SU-DHL-6 (cell line): ENCODE data around the gene RHCG.

Experiments used
- H2AFZ ChIP-seq: fragments of 200-600 bp; sonication (generic); 2 replicates; pipeline ENCODE4 v1.6.1; 2014; ENCODE audit warnings: low read depth, mild to moderate bottlenecking, moderate library complexity, mixed read lengths, antibody characterized with exemption, low read length; ENCODE audit not compliant: severe bottlenecking
- H3F3A ChIP-seq: fragments of 200-600 bp; shearing (Covaris generic); 2 replicates; pipeline ENCODE4 v1.6.0; 2016; ENCODE audit warnings: antibody characterized with exemption, mild to moderate bottlenecking; ENCODE audit not compliant: insufficient read depth
- H3K27ac ChIP-seq: fragments of 200-600 bp; sonication (generic); 2 replicates; pipeline ENCODE4 v1.5.1; 2016; ENCODE audit warnings: low read depth, mild to moderate bottlenecking, low read length, moderate library complexity, mixed read lengths
- H3K27me3 ChIP-seq: fragments of 200-600 bp; sonication (generic), shearing (Covaris generic); 2 replicates; pipeline ENCODE4 v1.6.0; 2014; ENCODE audit warnings: mild to moderate bottlenecking, low read length
- H3K36me3 ChIP-seq: fragments of 200-600 bp; sonication (generic); 2 replicates; pipeline ENCODE4 v1.6.1; 2014; ENCODE audit warnings: mild to moderate bottlenecking, low read length, mixed read lengths
- H3K4me2 ChIP-seq: fragments of 300-600, 200-600 bp; shearing (Covaris generic), sonication (generic); 2 replicates; pipeline ENCODE4 v1.6.0; 2014; ENCODE audit warnings: low read length, low read depth, mild to moderate bottlenecking; ENCODE audit not compliant: poor library complexity, severe bottlenecking
- H3K4me3 ChIP-seq: fragments of 200-600 bp; sonication (generic); 2 replicates; pipeline ENCODE4 v1.5.1; 2014; ENCODE audit warnings: antibody characterized with exemption, low read length, mild to moderate bottlenecking, mixed read lengths; ENCODE audit not compliant: insufficient read depth, poor library complexity, severe bottlenecking
- H3K79me2 ChIP-seq: fragments of 200-600 bp; sonication (generic); 2 replicates; pipeline ENCODE4 v1.6.1; 2014; ENCODE audit warnings: mild to moderate bottlenecking, low read length, moderate library complexity; ENCODE audit not compliant: insufficient read depth
- H3K9ac ChIP-seq: fragments of 200-600 bp; sonication (generic); 2 replicates; pipeline ENCODE4 v1.7.0; 2014; ENCODE audit warnings: mild to moderate bottlenecking, low read length
- H3K9me2 ChIP-seq: fragments of 200-600 bp; sonication (generic); replicated peaks from 2 replicates; pipeline ENCODE4 v1.6.1; 2014; ENCODE audit warnings: low read length; ENCODE audit not compliant: insufficient read depth
- H3K9me3 ChIP-seq: fragments of 200-600 bp; sonication (generic); 2 replicates; pipeline ENCODE4 v1.6.1; 2014; ENCODE audit warnings: low read length, mixed read lengths; ENCODE audit not compliant: insufficient read depth
- H4K20me1 ChIP-seq: fragments of 200-600 bp; sonication (generic); 2 replicates; pipeline ENCODE4 v1.6.1; 2014; ENCODE audit warnings: low read depth, mild to moderate bottlenecking, antibody characterized with exemption, low read length, moderate library complexity, mixed read lengths
- EZH2phosphoT487 ChIP-seq: fragments of 200-600 bp; sonication (generic), shearing (Covaris generic); conservative IDR thresholded peaks from 2 replicates; pipeline ENCODE4 v1.6.1; 2018; ENCODE audit warnings: mild to moderate bottlenecking, antibody characterized with exemption, low read length, moderate library complexity, mixed read lengths
- TF ChIP-seq, protein P1 (sequence below): fragments of 200-600 bp; sonication (generic); IDR thresholded peaks from one replicate; pipeline ENCODE4 v1.5.1; 2017; ENCODE audit warnings: antibody characterized with exemption, mild to moderate bottlenecking, low read length, moderate library complexity; ENCODE audit not compliant: insufficient read depth, poor library complexity, severe bottlenecking

The RHCG gene

DNA sequence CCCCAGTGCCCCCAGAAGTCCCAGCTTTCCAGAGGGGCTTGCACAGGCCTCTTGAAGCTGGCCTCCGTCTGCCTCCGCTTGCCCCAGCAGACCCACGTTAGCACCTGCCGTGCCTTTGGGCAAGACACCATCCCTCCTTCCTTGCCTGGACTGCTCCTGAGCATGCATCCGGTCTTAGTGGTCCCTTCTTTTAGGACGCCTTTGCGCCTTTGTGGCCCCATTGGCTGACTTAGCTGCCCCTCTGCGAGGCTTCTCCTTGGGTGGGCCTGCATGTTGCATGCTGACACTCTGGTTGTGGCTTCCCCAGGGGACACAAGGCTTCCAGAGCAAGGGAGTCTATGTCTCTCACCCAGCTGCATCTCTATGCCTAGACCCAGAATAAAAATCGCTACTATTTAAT lies 56.6 kb downstream of the RHCG start:
- Histone ChIP-seq H3K79me2 (no peaks in the 10 kb centered on the region), H3F3A (no peaks in the 10 kb centered on the region), H3K9me2 (no peaks in the 10 kb centered on the region), H4K20me1 (no peaks in the 10 kb centered on the region), H3K4me3 (no peak overlapping the region), H3K27ac (no peak overlapping the region), H3K36me3 (no peaks in the 10 kb centered on the region), H3K27me3 (no peaks in the 10 kb centered on the region), H3K9me3 (no peaks in the 10 kb centered on the region), H2AFZ (no peak overlapping the region), H3K9ac (no peak overlapping the region), H3K4me2 (no peak overlapping the region)
- no peak for TF ChIP-seq EZH2phosphoT487
- TF ChIP-seq, protein P1, sequence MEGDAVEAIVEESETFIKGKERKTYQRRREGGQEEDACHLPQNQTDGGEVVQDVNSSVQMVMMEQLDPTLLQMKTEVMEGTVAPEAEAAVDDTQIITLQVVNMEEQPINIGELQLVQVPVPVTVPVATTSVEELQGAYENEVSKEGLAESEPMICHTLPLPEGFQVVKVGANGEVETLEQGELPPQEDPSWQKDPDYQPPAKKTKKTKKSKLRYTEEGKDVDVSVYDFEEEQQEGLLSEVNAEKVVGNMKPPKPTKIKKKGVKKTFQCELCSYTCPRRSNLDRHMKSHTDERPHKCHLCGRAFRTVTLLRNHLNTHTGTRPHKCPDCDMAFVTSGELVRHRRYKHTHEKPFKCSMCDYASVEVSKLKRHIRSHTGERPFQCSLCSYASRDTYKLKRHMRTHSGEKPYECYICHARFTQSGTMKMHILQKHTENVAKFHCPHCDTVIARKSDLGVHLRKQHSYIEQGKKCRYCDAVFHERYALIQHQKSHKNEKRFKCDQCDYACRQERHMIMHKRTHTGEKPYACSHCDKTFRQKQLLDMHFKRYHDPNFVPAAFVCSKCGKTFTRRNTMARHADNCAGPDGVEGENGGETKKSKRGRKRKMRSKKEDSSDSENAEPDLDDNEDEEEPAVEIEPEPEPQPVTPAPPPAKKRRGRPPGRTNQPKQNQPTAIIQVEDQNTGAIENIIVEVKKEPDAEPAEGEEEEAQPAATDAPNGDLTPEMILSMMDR: no peak

DNA sequence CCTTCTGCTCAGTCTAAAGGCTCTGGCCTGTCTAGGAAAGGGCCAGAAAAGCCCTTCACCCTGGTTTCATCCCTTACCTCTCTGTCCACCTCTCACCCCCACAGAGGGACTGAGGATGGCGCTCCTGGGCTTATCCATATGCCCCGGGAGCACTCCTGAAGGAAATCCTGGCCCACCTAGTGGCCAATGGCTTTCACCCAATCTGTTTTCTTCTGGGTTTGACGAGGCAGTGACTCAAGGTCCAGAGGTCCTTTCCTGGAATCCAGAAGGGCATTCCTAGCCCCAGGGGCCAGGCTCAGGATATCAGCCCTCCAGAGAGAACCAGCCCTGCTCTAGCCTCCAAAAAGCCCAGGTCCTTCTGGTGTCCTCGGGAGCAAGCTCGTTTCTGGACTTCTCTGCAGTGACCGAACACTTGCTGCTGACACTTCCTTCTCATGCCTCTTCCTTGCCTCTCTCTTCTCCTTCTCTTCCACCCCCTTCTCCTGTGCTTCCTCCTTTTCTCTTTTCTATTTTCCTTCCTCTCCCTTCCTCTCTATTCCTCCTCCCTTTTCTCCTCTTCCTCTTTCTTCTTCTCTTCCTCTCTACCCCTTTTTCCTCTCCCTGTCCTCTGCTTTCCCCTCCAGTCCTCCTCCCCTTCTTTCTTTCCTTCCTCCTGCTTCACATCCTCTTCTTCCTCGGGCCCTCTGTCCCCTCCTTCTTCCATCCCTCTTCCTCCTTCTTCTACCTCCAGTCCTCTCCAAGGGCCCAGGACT lies 59.6 kb downstream of the RHCG start:
- Histone ChIP-seq H3K4me2 (no peak overlapping the region), H3K9me2 (no peaks in the 10 kb centered on the region), H3K9me3 (no peaks in the 10 kb centered on the region), H3F3A (no peaks in the 10 kb centered on the region), H3K79me2 (no peaks in the 10 kb centered on the region), H3K36me3 (no peaks in the 10 kb centered on the region), H3K27ac (no peak overlapping the region), H3K4me3 (no peak overlapping the region), H3K9ac (no peak overlapping the region), H2AFZ (no peak overlapping the region), H4K20me1 (no peaks in the 10 kb centered on the region), H3K27me3 (no peaks in the 10 kb centered on the region)
- no peak for TF ChIP-seq EZH2phosphoT487
- TF ChIP-seq, protein P1: no peak

DNA sequence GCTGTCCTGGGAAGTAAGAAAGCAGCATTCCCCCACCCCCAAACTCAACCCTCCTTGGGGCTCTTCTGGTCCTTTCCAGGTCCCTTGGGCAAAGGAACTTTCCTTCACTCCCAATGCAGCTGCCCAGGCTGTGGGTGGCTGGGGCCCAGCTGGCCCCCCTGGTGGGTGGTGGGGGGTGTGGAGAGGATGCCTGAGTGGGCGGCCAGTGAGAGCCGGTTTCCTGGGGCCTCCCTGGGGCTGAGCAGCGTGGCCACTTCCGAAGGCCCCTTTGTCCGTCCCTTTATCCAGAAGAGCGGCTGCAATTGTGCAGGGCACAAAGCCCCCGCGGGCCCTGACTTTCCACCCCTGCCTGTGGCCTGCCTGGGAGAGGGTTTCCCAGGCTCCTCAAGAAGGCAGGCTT lies 61.0 kb downstream of the RHCG start:
- Histone ChIP-seq H4K20me1 (no peaks in the 10 kb centered on the region), H3K36me3 (no peaks in the 10 kb centered on the region), H2AFZ (no peak overlapping the region), H3F3A (no peaks in the 10 kb centered on the region), H3K79me2 (no peaks in the 10 kb centered on the region), H3K9me3 (no peaks in the 10 kb centered on the region), H3K27ac (no peak overlapping the region), H3K4me3 (no peak overlapping the region), H3K27me3 (no peaks in the 10 kb centered on the region), H3K4me2 (no peak overlapping the region), H3K9ac (no peak overlapping the region), H3K9me2 (no peaks in the 10 kb centered on the region)
- TF ChIP-seq, protein P1: no peak
- no peak for TF ChIP-seq EZH2phosphoT487
